IPS-NIHi7 (cell line): ENCODE data around the gene TPRX1.
"Not testable (repeated sequence)": the region's sequence is repeated elsewhere in the genome, so short reads cannot be mapped to it uniquely, and the experiment has no call there.

ENCODE experiments used
- DNase-seq: peaks from one replicate; pipeline ENCODE4 v3.0.0; 2012; ENCODE audit warnings: mixed read lengths; ENCODE audit errors: extremely low spot score

Gene TPRX1

DNA sequence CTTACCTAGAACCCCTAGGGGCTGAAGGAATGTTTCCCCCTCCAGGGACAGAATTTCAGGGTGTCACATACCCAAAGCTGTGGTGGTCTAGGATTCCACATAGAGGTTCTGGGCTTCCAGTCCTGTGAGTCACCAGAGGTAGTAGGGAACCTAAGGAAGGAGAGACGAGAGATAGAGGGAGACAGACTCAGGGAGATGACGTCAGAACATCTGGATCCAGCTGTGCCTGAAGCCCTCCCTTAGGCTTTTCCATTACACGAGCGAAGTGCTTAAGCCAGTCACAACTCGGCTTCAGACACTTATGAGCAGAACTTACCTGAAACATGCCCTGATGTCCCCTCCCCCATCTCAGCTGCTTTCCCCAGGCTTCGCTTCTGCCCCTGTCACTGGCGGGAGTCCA, 37.7 kb downstream of the TPRX1 start:
- no peak for DNase-seq

DNA sequence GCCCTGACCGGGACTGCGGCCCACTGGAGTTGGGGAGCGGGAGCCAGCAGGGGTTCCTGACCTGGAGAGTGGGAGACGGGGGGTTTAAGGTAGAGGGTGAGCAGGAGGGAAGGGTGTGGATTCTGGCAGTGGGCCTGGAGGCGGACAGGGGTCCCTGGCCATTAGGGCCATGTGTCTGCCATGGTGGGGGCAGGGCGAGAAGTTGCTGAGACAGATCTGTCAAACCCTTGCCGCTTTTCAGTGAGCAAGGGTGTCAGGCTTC, 38.1 kb downstream of the TPRX1 start:
- no peak for DNase-seq

DNA sequence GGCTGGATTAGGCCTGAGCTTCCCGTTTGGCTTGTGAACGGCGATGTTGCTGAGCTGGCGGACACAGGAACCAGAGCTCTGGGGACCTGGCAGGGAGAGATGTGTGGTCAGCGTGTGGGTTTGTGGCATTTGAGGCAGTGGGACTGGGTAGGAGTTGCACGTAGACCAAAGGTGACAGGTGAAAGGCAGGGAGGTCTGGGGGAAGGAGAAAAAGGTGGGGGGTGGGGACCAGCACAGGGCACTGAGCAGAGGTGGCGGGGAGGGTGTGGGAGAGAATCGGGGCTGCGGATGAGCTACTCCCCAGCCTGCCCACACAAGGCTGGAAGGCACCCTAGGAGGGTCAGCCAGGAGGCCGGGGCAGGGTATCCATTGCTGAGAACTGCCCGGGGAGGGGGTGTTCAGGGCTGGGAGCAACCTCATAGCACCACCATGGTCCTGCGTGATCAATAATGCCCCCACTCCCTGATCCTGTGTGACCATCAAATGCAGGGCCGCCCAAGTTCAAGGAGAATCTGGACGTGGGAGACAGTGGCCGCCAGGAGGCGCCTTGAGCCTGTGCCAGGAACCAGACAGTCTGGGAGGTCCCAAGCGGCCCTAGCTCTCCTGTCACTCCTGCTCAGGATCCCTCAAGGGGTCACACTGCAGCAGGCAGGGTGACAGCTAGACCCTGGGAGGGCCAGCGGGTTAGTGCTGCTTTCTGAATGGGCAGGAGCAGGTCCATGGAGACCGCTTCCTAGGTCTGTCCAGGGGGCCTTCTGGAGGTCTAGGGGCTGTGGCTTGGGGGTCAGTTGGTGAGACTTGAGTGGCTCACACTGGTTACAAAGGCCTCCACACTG, 38.6 kb downstream of the TPRX1 start:
- DNase-seq: peak; percentile 80

DNA sequence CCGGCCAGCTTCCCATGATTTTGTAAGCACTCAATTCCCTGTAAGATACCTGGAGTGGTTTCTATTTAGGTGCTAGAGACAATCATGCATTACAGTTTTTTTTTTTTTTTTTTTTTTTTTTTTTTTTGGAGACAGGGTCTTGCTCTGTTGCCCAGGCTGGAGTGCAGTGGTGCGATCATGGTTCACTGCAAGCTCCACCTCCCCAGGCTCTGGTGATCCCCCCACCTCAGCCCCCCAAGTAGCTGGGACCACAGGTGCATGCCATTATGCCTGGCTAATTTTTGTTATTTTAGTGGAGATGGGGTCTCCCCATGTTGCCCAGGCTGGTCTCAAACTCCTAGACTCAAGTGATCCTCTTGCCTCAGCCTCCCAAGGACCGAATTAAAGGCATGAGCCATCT, 39.6 kb downstream of the TPRX1 start:
- not testable (repeated sequence) for DNase-seq

DNA sequence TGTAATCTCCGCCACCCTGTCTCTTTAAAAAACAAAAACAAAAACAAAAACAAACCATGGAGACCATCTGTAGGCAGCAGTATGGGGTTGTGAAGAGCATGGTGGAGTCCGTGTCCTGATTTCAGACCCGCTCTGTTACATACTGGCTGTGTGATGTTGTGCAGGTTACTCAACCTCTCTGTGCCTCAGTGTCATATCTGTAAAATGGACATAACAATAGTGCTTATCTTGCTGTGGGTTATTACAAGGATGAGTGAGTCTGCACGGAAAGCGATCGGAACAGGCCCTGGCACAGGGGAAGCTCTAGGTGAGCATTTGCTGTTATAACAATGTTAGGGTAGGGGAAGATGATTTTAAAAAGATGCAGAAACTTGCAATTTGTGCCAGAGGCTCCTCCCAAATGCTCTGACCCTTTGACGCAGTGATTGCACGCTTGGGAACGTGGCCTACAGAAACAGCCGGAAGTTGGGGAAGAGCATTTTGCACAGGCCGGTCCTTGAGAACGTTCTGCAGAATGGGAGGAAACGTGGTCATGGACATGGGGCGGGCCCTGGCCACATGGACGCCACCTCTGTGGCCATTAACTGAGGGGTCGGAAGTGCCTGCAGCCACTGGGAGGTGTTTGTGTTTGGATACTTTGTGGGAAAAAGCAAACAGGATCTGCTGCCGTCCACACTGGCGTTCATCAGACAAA, 41.6 kb downstream of the TPRX1 start:
- DNase-seq: no peak

DNA sequence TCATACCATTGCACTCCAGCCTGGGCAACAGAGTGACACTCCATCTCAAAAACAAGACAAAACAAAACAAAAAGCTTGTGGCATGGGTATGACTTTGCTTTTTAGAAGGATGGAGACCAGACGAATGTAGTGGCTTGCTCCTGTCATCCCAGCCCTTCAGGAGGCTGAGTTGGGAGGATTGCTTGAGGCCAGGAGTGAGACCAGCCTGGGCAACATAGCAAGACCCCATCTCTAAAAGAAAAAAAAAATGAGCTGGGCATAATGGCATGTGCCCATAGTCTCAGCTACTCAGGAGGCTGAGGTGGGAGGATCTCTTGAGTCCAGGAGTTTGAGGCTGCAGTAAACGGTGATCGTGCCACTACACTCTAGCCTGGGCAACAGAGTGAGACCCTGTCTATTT, 42.2 kb downstream of the TPRX1 start:
- no peak for DNase-seq

DNA sequence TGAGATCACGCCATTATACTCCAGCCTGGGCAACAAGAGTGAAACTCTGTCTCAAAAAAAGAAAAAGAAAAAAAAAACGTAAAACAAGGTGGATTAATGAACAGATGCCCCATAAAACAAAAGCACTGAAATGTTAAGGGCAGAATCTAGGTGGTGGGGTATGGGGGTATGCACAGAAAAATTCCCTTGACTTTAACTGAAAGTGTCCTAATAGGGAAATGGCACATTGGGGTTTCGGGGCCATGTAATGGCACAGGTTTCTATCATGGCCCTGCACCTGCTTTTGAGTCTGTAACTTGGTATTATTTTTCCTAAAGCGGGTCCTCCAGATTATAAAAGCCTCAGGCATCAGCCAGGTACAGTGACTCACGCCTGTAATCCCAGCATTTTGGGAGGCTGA, 42.8 kb downstream of the TPRX1 start:
- DNase-seq: no peak

DNA sequence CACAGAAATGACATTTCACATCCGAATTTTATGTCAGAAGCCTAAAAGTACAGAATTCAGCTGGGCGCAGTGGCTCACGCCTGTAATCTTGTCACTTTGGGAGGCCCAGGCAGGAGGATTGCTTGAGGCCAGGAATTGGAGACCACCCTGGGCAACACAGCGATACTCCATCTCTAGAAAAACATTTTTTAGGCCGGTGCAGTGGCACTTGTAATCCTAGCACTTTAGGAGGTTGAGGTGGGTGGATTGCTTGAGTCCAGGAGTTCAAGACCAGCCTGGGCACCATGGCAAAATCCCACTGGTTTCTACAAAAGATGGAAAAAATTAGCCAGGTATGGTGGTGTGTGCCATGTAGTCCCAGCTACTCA, 43.7 kb downstream of the TPRX1 start:
- DNase-seq: no peak

DNA sequence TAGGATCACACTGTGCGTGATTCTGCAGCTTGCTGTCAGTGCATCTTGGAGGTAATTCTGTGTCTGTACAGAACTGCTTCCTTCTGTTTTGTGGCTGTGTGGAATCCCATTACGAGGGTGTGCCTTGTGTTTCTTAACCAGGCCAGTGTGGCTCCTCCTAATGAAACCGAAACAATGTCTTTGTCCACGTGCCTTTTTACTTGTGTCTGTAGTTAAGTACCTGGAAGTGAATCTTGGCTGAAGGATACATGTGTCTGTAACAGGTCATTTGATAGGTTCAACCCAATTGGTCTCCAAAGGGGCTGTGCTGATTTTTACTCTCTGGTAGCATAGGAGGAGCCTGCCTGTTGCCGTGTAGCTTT, 45.9 kb downstream of the TPRX1 start:
- DNase-seq: no peak

DNA sequence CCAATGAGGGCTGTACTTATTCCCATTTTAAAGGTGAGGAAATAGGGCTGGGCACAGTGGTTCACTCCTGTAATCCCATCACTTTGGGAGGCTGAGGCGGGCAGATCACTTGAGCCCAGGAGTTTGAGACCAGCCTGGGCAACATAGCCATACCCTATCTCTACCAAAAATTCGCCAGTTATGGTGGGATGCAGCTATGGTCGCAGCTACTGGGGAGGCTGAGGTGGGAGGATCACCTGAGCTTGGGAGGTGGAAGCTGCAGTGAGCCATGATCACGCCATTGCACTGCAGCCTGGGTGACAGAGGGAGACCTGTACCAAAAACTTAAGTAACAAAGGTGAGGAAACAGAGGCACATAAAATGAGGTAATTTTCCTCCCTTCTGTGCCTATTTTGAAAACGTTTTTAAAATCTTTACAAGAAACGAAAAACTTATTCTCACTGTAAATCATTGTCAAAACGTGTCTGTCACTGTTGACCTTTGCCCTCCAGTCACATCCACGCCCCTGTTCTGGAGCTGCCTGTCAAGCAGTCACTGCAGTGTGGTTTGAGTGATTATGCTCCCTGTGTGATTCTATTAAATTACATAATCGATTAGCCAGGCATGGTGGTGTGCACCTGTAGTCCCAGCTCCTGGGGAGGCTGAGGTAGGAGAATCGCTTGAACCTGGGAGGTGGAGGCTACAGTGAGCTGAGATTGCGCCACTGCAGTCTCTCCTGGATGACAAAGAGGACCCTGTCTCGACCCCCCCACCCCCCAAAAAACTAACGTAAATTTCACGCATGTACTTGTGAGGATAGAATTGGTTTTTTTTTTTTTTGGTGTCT, 46.5 kb downstream of the TPRX1 start:
- DNase-seq: no peak

DNA sequence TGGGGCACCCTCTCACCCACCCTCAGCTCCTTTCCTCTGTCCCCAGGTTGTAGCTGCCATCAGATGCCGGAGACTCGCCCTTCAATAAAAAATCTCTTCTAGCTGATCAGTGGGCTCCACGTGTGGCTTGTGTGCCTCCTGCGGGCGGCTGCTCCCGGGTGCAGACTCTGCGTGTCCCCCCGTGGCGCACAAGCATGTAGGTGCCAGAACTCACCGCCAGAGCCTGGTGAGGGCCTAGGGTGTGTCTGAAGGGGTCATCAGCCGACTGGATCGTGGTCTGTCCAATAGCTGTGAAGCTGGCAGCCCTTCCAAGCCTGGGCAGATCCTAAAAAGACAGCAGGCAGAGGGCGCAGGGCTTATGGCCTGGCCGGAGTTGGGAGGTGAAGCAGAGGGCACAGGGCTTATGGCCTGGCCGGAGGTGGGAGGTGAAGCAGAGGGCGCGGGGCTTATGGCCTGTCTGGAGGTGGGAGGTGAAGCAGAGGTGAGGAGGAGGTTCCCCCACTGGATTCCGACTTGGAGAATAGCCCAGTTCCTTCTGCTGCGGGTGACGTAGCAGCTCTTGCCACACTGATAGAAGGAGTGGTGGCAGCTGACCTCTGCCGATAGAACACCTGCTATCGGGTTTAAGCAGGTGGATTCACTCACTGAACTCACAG, 47.3 kb downstream of the TPRX1 start:
- no peak for DNase-seq

DNA sequence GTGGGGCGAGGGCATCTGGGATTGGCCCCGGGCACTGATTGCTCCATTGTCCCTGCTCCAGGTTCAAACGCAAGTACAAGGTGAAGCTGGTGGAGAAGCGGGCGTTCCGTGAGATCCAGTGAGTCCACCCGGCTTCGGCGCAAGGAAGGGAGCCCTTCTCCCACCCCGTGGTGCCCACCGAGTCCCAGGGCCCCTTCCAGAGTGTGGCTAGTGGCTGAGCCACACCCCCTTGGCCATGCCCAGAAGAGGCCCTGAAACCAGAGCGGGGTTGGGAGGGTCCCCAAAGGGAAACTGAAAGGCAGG, 47.8 kb downstream of the TPRX1 start:
- no peak for DNase-seq

DNA sequence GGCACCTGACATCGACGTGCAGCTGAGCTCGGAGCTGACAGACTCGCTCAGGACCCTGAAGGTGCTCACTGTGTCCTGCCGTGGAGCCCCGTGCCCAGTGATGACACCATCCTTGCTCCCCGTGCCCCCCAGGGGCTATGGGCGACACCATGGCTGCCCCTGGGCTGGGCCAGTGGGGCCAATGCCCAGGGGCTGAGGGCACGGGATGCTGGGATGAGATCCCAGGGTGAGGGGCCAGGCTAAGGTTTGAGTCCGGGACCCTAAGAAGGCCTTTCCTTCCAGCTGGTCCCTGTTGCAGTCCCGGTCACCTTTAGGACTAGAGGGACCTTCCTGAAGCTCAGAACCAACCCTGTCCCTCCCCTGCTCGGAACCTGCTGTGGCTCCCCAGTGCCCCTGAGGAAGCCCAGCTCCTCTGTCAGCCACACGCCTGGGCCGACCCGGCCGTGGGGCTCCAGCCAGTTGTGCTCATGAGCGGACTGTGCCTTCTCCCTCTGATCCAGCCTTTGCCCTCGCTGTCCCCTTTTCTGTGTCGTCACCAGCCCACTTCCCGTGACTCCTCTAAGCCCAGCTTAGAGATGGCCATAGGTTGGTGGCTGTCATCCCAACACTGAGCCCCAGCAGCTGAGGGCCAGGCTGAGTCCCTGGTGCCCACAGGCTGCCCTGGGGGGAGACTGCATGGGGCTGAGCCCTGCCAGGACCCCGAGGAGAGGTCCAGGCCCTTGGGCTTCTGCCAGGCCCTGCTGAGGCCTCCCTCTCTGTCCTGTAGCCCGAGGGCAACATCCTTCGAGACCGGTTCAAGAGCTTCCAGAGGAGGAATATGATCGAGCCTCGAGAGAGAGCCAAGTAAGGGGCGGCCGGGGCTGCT, 48.4 kb downstream of the TPRX1 start:
- no peak for DNase-seq

DNA sequence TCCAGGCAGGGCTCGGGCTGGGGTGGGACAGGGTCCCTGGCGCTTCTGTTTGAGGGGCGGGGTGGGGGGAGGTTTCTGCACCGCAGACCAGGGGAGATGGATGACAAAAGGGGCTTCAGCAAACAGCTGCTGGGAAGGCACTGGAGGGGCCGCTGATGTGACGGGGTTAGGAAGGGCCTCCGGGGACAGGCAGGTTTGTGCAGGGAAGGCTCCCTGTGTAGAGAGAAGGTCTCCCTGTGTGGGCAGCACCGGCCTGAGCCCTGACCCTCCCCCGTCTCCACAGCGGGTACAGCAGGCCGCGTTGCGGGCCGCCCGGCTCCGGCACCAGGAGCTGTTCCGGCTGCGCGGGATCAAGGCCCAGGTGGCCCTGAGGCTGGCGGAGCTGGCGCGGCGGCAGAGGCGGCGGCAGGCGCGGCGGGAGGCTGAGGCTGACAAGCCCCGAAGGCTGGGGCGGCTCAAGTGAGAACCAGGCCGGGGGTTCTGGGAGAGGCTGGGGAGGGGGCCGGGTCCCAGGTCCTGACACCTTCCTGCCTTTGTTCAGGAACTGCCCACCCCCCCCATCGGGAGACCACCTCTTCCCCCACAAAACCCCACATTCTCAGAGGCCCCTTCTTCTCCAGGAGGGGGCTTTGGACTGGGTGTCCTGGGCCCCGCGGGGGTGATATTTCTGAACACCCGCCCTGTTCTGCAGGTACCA, 49.1 kb downstream of the TPRX1 start:
- DNase-seq: no peak

DNA sequence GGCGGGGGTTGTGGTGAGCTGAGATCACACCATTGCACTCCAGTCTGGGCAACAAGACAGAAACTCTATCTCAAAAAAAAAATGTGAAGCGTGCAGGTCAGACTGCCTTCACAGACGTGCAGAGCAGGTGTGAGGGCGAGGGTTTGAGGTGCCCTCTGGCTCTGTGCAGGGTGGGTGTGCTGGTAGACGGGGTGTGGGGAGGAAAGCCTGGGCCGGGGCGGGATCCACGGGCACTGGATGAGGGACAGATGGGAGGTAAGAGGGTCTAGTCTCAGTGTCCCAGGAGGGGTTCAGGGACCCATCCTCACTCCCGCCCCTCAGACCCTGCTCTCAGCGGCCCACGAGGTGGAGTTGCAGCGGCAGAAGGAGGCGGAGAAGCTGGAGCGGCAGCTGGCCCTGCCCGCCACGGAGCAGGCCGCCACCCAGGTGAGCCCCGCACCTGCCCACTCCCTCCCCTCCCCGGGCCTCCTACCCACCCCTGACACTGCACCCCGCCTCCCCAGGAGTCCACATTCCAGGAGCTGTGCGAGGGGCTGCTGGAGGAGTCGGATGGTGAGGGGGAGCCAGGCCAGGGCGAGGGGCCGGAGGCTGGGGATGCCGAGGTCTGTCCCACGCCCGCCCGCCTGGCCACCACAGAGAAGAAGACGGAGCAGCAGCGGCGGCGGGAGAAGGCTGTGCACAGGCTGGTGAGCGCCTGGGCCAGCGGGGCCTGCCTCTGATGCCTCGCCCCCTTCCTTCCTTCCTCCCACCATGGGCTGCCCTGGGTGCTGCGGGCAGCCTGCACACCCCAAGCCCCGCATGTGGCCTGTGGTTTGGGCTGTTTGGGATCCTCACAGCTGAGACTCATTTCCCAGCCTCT, 49.9 kb downstream of the TPRX1 start:
- DNase-seq: no peak

DNA sequence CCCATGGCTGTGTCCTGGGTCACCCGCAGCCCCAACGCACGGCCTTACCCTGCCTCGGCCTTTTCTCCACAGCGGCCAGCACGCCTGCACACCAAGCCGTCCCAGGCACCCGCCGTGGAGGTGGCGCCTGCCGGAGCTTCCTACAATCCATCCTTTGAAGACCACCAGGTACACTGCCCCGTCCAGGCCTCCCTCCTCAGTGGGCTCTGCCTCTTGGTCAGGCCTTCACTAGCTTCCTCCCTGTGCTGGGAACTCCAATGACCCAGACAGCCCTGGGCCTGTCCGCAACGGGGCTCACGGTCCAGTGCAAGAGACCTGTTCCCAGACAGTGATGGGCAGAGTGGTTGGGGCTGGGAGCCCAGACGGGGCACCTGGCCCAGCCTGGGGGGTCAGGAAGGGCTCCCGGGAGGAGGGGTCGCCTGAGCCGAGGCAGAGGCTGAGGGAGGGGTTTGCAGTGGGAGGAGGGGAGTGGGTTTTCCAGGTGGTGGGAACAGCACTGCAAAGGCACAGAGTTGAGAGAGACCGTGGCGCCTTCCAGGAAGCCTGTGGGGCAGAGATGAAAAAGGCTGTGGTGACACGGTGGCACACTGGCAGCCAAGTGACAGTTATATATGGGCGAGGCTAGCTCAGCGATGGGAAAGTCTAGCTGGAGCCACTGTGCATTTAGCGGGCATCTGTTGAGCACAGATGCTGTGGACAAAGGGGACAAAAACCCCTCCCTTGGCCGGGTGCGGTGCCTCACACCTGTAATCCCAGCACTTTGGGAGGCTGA, 51.7 kb downstream of the TPRX1 start:
- DNase-seq: no peak
